ENCODE measurements around the gene NDUFA3. TPM values are rescaled to one million over a fixed set of nuclear protein-coding genes. Genes with fewer than 3 reads are reported as not detected.

NDUFA3 gene
- total and polyA plus RNA-seq, 2 experiments from 2014 or later: 13.9 to 285 TPM

DNA sequence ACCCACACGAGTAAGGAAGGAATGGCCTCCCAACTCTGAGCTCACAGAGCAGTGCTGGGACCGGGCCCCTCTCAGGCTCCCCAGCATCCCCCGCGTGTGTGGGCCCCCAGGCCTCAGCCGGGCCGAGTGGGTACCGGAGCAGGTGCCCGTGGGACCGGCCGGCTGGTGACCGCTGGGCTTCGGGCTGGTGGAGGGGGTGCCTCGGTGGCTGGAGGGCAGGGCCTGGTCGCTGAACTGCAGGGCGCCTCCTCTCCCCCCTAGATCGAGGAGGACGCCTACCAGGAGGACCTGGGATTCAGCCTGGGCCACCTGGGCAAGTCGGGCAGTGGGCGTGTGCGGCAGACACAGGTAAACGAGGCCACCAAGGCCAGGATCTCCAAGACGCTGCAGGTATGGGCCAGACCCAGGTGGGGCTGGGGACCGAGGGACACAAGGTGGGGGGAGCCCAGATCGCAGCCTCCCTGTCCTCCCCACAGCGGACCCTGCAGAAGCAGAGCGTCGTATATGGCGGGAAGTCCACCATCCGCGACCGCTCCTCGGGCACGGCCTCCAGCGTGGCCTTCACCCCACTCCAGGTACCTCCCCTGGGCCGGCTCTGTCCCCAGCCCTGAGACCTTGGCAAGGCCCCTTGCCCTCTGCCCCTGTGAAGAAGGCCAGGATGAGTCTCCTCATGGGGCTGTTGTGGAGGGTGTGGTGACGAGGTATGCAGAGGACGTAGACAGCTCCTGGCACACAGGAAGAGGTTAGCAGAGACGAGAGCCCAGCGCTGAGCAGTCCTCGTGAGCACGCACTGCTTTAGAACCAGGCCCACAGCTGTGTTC is 26.4 kb downstream of the NDUFA3 start:
- no peaks in the 10 kb centered on the region for H3K27me3 ChIP-seq
- no peak overlapping the region for H3K4me2 ChIP-seq
- 98% methylated on average over 31 of the region's 41 CpGs for WGBS (ENCODE audit: low lambda C conversion rate, missing lambda C conversion rate)
- no peaks in the 10 kb centered on the region for H3K36me3 ChIP-seq (replicated peaks; ENCODE audit: insufficient read depth, low read depth)
- H3K4me1 ChIP-seq (ENCODE audit: insufficient read depth): no peaks in the 10 kb centered on the region
- H3K27ac ChIP-seq: no peak overlapping the region
- no peaks in the 10 kb centered on the region for H3K9me2 ChIP-seq (replicated peaks; ENCODE audit: insufficient read depth)
- H3K9me3 ChIP-seq (ENCODE audit: low read depth): no peaks in the 10 kb centered on the region
- no peak for DNase-seq (ENCODE audit: low spot score)
- H3K4me3 ChIP-seq: no peak overlapping the region
- H4K20me1 ChIP-seq (ENCODE audit: insufficient read depth, poor library complexity, severe bottlenecking): no peaks in the 10 kb centered on the region
- no peak for TF ChIP-seq EZH2 (IDR thresholded peaks at IDR 0.05; ENCODE audit: borderline replicate concordance)
- TF ChIP-seq EZH2phosphoT487 (IDR thresholded peaks at IDR 0.05; ENCODE audit: low read depth, severe bottlenecking, unreplicated experiment): no peak
- no peak for TF ChIP-seq CTCF (IDR thresholded peaks at IDR 0.05; ENCODE audit: poor library complexity)
- no peaks in the 10 kb centered on the region for H3K79me2 ChIP-seq
- H2AFZ ChIP-seq: no peak overlapping the region

DNA sequence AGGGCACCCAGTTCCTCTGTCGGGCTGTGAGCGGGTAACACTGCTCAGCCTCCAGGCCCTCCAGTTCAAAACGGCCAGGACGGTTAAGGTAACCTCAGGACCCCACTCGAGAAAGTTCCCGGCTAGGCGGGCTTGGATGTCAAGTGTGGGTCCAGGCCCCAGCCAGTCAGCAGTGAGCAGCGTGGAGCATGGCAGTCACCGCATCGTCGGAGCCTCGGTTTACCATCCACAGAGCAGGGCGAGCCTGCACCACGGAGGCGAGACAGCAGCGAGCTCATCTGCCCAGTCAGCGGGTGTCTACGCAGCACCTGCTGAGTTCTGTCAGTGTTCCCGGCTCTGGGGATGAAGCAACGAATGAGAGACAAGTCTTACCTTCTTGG is 27.0 kb downstream of the NDUFA3 start:
- TF ChIP-seq CTCF (IDR thresholded peaks at IDR 0.05; ENCODE audit: poor library complexity) (no peak), EZH2phosphoT487 (IDR thresholded peaks at IDR 0.05; ENCODE audit: low read depth, severe bottlenecking, unreplicated experiment) (no peak), EZH2 (IDR thresholded peaks at IDR 0.05; ENCODE audit: borderline replicate concordance) (no peak)
- Histone ChIP-seq H3K27me3 (no peaks in the 10 kb centered on the region), H2AFZ (no peak overlapping the region), H3K27ac (no peak overlapping the region), H3K4me1 (ENCODE audit: insufficient read depth) (no peaks in the 10 kb centered on the region), H3K4me3 (no peak overlapping the region), H3K36me3 (replicated peaks; ENCODE audit: insufficient read depth, low read depth) (no peaks in the 10 kb centered on the region), H3K9me2 (replicated peaks; ENCODE audit: insufficient read depth) (no peaks in the 10 kb centered on the region), H3K4me2 (no peak overlapping the region), H4K20me1 (ENCODE audit: insufficient read depth, poor library complexity, severe bottlenecking) (no peaks in the 10 kb centered on the region), H3K79me2 (no peaks in the 10 kb centered on the region), H3K9me3 (ENCODE audit: low read depth) (no peaks in the 10 kb centered on the region)
- DNase-seq (ENCODE audit: low spot score): no peak
- WGBS (ENCODE audit: low lambda C conversion rate, missing lambda C conversion rate): 98% methylated on average over 20 of the region's 20 CpGs

- 90% methylated on average over 10 of the region's 10 CpGs for WGBS (ENCODE audit: low lambda C conversion rate, missing lambda C conversion rate)
- peaks cover 8% of the 10 kb centered on the region for H3K79me2 ChIP-seq
- H4K20me1 ChIP-seq (ENCODE audit: insufficient read depth, poor library complexity, severe bottlenecking): peaks cover 4% of the 10 kb centered on the region
- H3K4me2 ChIP-seq: no peak overlapping the region
- TF ChIP-seq EZH2 (IDR thresholded peaks at IDR 0.05; ENCODE audit: borderline replicate concordance) (no peak), CTCF (IDR thresholded peaks at IDR 0.05; ENCODE audit: poor library complexity) (no peak), EZH2phosphoT487 (IDR thresholded peaks at IDR 0.05; ENCODE audit: low read depth, severe bottlenecking, unreplicated experiment) (no peak)
- DNase-seq (ENCODE audit: low spot score): peak; percentile 94
- no peaks in the 10 kb centered on the region for H3K9me2 ChIP-seq (replicated peaks; ENCODE audit: insufficient read depth)
- no peaks in the 10 kb centered on the region for H3K9me3 ChIP-seq (ENCODE audit: low read depth)
- no peak overlapping the region for H3K4me3 ChIP-seq
- no peaks in the 10 kb centered on the region for H3K36me3 ChIP-seq (replicated peaks; ENCODE audit: insufficient read depth, low read depth)
- no peak overlapping the region for H3K27ac ChIP-seq
- H3K27me3 ChIP-seq: no peaks in the 10 kb centered on the region
- peaks cover 7% of the 10 kb centered on the region for H3K4me1 ChIP-seq (ENCODE audit: insufficient read depth)
- H2AFZ ChIP-seq: no peak overlapping the region
Measured at GRCh38 chr19:54133312-54133956, 30.8 kb downstream of the NDUFA3 start.

All from hepatocyte (in vitro differentiated cells).